SKM-1 (cell line): ENCODE data around the gene ZCCHC4.
A peak's percentile ranks its signal among the peaks of the same experiment; 100 is the strongest.
"Not testable (repeated sequence)": the region's sequence is repeated elsewhere in the genome, so short reads cannot be mapped to it uniquely, and the experiment has no call there.

ENCODE experiments used
- DNase-seq: peaks from one replicate; lab custom pipeline; 2025; ENCODE audit not compliant: unreplicated experiment; lab: John Stamatoyannopoulos, UW

The ZCCHC4 gene

DNA sequence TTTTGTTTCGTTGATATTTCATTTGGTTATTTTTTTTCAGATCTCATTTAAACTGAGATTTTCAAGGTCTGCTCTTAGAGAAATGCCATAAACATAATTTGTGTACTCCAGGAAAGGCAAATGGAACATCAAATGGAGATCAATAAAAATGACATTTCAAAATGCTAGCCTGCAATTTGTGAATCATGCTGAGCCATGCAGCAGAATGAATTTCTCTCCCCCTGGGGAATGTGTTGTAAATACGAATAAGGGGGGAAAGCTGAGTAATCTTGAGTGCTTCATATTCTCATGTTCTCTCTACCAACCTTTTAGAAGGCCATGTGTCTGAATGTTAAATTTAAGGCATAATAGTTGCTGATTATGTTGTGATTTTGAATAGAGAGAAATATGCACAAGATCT, 7.8 kb downstream of the ZCCHC4 start:
- no peak for DNase-seq

DNA sequence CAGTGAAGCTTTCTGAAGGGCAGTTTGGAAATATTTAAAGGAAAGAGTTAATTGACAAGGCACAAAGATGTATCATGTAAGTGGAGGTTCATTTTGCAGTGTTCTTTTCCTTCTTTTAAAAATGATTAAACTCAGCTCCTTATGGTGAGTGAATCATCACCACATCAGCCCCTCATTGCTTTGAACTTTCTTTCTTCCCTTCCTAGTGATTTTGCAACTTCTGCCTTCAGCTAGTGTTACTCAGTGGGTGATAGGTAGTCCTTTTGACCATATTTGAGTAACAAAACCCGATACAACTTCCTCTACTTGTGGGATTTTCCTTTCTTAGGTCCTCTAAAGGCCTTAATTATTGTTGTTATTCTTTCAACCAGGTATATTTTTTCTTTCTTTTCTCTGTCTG, 8.2 kb downstream of the ZCCHC4 start:
- DNase-seq = peak; percentile 87

DNA sequence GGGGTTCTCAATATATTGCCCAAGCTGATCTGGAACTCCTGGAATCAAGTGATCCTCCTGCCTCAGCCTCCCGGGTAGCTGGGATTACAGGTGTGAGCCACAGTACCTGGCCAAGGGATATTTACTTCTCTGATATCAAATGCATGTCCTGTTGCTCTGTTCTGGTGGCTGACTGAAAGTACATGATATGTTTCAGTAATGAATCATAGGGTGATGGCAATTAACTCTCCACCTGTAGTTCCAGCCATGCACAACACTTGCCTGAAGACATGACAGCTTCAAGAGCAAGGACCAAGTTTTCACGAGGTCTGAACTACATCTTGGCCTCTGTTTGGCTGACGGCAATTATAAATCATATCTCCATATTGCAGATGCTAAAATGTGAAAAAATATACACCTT, 9.1 kb downstream of the ZCCHC4 start:
- DNase-seq = no peak

DNA sequence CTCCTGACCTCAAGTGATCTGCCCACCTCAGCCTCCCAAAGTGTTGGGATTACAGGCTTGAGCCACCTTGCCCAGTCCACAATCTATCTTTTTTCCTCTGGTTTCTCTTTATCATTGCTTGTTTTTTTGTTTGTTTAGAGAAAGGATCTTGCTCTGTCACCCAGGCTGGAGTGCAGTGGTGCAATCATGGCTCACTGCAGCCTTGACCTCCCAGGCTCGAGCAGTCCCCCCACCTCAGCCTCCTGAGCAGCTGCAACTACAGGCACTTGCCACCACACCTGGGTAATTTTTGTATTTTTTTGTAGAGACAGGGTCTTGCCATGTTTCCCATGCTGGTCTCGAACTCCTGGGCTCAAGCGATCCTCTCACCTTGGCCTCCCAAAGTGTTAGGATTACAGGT, 15.9 kb downstream of the ZCCHC4 start:
- DNase-seq = not testable (repeated sequence)

DNA sequence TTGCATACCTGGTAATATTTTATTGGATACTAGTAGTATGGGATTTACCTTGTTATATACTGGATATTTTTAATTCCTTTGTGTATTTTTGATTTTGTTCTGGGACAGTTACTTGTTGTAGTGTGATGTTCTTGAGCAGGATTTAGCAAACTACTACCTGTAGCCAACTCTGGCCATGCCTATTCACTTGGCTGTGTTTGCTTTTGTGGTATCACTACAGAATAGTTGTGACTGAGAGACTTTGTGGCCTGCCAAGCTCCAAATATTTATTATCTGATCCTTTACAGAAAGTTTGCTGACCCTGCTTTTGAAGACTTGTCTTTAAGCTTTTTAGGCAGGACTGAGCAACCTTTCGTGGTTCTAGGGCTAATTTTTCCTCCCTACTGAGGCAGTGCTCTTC, 17.8 kb downstream of the ZCCHC4 start:
- DNase-seq = no peak

DNA sequence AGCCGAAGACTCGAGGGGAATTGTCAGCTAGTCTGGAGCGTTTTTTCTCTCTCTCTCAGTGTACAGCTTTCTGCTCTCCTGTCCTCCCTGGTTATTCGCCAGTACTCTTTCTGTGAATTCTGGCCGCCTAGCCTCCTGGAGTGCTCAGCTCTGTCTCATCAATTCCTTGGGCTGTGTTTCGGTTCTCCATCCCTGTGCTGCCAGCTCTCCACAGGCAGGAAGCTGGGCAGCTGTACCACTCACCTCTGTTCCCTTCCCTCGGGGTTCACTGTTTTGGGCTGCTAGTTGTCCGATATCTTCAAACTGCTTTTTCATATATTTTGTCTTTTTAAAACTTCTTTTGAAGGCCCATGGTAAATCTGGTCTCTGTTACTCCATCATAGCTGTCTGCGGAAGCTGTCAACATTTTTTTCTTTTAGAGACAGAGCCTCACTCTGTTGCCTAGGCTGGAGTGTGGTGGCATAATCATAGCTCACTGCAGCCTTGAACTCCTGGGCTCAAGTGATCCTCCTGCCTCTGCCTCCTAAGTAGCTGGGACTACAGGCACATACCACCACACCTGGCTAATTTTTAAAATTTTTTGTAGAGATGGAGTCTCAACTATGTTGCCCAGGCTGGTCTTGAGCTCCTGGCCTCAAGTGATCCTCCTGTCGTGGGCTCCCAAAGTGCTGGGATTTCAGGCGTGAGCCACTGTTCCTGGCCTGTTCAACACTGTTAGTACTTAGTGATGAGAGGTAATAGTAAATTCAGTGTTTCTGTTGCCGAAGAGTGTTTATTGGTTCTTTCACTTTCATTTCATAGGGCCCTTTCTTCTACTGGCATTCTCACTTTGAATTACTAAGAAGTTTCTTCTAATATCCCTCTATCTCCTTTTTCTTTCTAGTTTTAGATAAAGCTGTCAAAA, 18.6 kb downstream of the ZCCHC4 start:
- no peak for DNase-seq

DNA sequence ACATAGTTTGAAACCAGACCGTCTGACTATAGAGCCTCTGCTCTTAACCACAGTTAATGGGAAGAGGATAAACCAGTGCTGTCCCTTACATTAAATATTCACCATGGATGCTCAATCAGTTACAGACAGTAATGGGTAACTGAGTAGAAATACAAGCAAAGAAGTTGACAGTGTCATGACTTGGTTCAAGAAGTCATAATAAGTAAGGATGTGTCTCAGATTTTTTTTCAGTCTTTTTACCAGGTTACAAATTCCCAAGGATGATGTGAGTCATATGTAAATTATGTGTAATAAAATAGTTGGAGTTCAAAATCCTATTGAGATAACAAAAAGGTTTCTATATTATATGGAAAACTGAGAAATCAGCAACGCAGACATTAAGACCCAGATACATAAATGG, 31.1 kb downstream of the ZCCHC4 start:
- no peak for DNase-seq

DNA sequence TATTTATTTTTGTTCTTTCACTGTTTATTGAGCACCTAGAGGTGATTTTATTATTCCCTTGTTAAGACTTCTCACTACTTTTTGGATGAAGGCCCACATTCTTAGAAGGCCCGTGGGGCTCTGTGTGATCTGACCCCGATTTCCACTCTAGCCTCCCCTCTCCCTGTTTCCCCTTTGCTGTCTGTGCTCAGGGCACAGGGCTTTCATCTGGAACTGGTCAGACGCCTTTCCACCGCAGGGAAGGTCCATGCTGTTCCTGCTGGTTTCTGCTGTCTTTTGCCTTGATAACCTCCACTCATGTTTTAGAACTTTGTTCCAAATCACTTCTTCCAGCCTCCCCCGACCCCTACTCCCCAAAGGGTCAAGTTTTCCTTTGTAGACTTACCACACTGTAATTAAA, 33.2 kb downstream of the ZCCHC4 start:
- no peak for DNase-seq

DNA sequence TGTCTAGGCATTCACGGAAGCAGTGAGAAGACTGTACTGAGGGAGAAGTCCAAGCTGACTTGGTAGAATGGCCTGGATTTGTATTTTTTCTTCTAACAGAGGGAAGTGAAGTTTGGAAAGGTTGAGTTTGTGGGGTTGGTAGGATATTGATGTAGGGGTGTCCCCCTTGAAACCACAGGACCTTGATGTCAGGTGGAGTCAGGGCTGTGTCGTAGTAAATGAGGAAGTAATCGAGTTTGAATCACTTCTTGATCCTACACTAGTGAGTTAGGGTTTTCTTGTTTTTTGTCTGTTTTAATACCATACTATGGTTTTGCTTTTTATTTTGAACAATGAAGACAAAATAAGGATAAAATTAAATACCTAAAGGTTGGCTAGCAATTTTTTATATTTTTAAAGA, 34.3 kb downstream of the ZCCHC4 start:
- DNase-seq = no peak

DNA sequence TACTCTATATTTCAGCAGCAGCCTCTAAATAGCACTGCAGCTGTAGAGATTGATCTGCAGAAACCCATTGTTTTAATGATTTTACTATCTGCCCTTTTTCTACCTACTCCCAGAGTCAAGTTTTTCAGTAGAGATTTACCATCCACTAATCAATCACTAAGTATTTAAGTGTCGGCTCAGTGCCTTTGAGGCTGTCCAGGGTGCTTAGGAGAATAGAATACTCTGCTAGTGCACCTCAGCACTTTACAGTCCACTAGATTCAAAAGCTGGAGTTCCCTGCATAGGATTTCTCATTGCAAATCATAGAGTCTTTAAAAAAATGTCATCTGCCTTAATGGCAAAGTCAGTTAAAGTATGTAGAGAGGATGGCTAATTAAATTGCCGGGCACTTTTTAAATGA, 34.9 kb downstream of the ZCCHC4 start:
- no peak for DNase-seq

DNA sequence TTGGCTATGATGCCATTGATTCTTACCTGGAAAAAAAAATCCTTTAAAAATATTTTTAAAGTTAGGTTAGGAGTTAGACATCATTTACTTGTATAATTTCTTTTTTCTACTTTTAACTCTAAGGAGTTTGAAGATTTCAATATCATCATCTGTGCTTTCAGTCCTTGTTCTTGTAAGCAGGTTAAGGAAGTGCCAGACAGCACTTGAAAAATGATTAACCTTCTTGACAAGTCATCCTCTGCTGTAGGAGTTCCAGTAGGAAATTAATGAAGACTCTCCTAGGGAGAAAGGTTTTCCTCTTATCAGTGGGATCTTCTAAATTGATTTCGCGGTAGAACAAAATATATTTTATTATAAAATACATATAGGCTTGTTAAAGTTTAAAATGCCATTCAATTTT, 35.4 kb downstream of the ZCCHC4 start:
- no peak for DNase-seq

DNA sequence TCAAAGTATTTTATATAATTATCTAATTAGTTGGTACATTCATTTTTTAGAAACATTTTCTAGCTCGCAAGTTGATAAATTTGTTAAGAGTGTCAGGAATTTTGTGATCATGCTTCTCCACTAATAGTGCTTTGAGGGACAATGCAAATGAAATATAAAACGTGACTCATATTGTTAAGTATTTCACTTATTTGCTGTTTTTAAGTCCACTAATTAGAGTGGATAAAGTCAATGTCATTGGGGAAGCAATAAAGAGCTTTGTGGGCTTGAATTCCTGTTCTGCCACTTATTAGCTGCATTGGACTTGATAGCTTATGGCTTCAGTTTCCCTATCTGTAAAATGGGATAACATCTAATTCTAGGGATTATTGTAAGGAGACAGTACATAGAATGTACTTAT, 38.0 kb downstream of the ZCCHC4 start:
- no peak for DNase-seq

DNA sequence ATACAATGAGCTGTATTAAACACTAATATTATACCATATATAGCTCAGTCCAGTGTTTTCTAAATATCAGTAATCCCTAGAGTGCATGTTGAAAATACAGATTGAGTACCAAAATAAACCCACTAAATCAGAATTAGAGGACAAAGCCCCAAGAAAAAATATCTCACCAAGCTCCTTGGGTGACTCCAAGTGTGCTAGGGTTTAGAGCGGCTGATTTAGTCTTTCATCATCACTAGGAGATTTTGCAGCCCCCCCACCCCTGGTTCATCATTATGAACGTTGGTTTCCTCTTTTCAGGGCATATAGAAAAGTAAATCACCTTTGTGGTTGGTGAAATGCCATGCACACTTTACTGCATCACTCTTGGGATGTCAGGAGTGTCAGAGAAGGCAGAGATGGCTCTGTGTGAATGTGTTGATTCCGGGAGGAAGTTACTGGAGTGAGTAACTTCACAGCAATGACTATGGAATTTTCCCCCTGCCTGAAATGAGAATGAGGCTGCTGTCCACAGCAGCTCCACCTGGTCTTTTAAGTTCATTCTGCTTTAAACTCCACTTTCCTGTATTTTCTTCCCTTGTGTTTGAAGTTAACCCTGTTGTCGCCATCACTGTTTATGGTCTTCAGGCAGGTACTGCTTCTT, 39.3 kb downstream of the ZCCHC4 start:
- no peak for DNase-seq

DNA sequence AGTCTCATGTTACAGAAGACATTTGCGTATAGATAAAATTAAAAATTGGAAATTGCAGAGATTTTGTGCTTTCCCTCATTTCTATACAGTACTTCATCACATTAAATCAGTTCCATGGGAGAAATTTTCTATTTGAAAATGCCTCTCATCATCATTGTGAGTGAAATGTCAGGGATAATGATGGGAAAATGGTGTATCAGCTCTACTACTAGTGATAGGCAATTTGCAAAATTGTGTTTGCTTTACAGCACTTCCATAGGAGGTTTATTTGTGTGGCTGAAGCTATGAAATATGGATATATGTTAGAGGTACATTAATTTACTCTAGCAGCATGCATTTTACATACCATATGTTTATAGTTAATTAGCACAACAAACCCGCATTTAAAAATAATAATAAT, 43.5 kb downstream of the ZCCHC4 start:
- DNase-seq = no peak

DNA sequence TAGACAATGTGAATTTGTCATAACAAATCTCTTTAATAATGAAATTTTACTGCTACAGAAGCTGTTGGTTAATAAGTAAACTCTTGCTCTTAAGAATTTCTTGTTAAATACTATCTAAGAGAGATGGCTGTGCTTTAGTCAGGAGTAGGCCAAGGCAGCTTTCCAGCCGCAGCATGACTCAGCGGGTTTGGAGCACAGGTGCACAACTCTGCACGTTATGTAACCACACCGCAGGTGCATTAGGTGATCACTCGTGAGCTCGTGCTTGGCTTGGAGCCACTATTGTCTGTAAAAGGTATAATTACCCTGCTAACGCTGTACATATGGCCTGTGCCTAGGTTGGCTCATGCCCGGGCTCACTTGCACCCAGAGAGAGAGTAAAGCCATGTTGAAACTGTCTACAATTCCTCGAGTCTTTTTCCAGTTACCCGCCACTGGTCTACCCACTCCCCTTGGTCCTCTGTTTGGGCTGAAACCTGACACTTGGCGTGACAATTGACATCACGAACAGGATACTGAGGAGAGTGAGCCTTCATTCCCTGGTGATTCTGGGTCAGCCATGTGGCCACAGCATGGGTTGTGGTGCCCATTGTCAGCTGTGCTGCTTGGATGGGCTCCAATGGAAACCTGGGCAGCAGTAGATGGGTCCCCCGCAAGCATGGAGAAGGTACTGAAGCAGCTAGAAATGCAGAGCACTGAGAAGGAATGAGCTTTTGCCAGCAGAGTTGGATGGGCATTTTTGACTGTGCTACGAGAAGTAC, 46.1 kb downstream of the ZCCHC4 start:
- DNase-seq = no peak

DNA sequence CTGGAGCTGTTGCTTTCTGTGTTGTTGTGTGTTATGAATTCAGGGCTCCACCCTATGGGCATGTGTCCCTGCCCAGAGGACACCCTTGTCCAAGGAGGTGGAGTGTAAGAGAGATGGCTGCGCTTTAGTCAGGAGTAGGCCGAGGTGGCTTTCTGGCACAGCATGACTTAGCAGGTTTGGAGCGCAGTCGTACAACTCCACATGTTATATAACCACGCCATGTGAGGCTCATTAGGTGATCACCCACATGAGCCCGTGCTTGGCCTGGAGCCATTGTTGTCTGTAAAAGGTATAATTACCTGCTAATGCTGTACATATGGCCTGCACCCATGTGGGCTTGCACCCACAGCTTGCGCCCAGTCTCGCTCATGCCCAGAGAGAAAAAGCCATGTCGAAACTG, 48.7 kb downstream of the ZCCHC4 start:
- no peak for DNase-seq

DNA sequence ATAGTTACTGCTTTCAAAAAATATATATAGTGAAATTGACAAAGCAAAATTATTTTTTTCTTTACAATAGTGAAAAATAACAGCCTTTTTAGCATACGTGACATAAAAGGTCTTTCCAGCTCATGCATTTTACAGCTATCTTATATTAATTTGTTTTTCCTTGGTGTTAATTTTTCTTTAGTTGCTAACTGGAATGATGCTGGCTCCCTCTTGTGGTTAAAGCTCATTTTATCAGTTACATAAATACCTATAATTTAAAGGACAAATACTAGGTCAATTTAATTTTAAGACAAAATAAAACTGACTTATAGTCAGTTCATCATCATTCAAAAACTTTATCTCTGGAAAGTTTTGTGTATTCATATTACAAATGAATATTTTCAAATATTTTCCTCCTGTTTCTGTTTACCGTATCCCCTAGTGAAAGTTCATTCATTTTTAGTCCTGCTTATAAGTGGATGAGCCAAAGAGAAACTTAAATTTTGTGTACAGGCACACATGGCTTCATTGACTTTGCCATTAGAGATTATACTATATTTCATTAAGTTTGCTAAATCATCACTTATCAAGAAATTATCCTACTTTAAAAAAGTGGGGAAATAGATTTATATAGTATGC, 54.5 kb downstream of the ZCCHC4 start:
- peak; percentile 16 for DNase-seq

DNA sequence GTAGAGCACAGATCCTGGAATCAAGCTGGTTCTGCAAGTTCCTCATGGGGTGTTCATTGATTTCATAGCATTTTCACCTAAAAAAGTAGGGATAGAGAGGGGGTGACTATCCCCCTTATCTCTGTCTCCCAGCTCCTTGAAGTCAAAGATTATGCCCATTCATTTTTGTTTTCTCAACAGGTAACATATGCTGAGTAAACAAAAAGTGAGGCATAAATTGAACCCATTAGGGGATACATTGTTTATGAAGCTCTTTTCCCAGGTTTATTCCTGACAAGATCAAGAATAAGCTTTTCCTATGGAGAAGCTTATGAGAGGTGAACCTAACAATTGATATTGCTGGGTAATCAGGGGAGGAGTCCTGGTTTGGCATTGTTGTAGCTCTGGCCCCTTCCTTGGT, 55.3 kb downstream of the ZCCHC4 start:
- DNase-seq = no peak

DNA sequence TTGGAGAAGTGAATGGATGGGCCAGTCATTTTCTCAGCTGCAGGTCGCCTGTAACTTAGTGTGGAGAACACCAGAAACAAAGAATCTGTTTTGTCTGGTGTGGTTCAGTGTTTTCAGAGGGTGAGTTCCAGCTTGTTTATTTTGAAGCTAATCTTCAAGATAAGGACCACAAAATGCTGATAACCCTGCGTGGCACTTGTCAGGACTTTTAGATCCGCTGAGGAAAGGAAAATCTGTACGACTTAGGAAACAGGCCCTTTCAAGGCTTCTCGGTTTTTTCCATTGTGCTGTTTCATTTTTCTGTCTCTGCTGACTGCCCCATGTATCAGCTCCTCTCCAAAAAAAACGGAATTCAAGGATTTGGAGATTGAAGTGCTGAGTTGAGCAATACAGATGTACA, 55.7 kb downstream of the ZCCHC4 start:
- no peak for DNase-seq

DNA sequence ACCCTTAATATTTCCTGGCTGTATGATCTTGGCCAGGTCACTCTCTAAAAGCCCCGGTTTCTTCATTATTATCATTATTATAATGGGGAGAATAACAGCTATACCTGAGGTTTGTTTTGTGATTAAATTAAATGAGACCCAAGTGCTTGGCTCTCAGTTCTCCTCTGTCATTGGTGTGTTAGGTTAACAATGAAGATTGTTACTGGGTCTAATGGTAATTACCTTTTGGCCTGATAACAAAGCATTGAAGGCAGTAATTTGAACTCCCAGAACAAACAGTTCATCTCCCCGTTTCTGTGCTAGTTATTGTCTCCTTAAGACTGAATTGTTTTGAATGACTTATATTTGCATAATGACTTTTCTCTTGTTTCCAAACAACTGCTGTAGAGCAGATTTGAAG, 57.7 kb downstream of the ZCCHC4 start:
- DNase-seq = no peak

DNA sequence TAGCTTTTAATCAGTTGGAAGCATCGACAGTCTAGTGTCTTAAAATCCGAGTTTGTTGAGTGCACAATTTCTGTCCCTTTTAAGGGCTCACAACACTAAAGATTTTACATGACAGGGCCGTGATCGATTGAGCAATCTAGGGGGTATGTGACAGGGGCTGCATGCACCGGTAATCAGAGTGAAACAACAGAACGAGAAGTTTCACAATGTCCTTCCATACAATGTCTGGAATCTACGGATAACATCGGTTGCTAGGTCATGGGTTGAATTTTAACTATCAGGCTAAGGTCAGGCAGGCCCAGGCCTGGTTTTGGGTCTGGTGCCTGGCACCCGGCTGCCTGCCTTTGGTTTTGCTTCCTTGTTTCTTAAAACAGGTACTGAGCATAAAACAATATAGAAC, 60.0 kb downstream of the ZCCHC4 start:
- not testable (repeated sequence) for DNase-seq
